ENCODE data around the gene TSPYL1.

TSPYL1 gene

GRCh38 chr6:116309001-116309400 is 29.3 kb upstream of the TSPYL1 start:
- ATAC-seq, result no peak
- TF ChIP-seq PPARA (CRISPR knock-in tag; IDR thresholded peaks at IDR 0.05; ENCODE audit: borderline replicate concordance) (no peak), ZNF565 (CRISPR knock-in tag; conservative IDR thresholded peaks at IDR 0.05; ENCODE audit: low read depth) (no peak), POU6F1 (CRISPR knock-in tag; IDR thresholded peaks at IDR 0.05; ENCODE audit: borderline replicate concordance, low read depth) (no peak), ZFP30 (CRISPR knock-in tag; IDR thresholded peaks at IDR 0.05) (no peak), TSHZ2 (CRISPR knock-in tag; IDR thresholded peaks at IDR 0.05) (no peak), BACH2 (CRISPR knock-in tag; IDR thresholded peaks at IDR 0.05; ENCODE audit: borderline replicate concordance) (no peak), GLIS3 (CRISPR knock-in tag; IDR thresholded peaks at IDR 0.05) (no peak), CREB5 (CRISPR knock-in tag; IDR thresholded peaks at IDR 0.05; ENCODE audit: low read depth) (no peak), ZFP3 (CRISPR knock-in tag; IDR thresholded peaks at IDR 0.05) (no peak), ZNF70 (CRISPR knock-in tag; IDR thresholded peaks at IDR 0.05) (no peak), CSRNP3 (CRISPR knock-in tag; IDR thresholded peaks at IDR 0.05) (no peak), ISL1 (CRISPR knock-in tag; IDR thresholded peaks at IDR 0.05) (no peak), RARB (CRISPR knock-in tag; IDR thresholded peaks at IDR 0.05) (no peak)

GRCh38 chr6:116307633-116308032 is 27.9 kb upstream of the TSPYL1 start:
- no peak for TF ChIP-seq POU6F1 (CRISPR knock-in tag; IDR thresholded peaks at IDR 0.05; ENCODE audit: borderline replicate concordance, low read depth)
- no peak for TF ChIP-seq ARNTL (CRISPR knock-in tag; IDR thresholded peaks at IDR 0.05; ENCODE audit: borderline replicate concordance, low read depth)
- no peak for TF ChIP-seq ZNF8 (CRISPR knock-in tag; IDR thresholded peaks at IDR 0.05)
- TF ChIP-seq ZC3H10 (CRISPR knock-in tag; IDR thresholded peaks at IDR 0.05), result no peak
- TF ChIP-seq TSHZ2 (CRISPR knock-in tag; IDR thresholded peaks at IDR 0.05), result no peak
- no peak for TF ChIP-seq SNAI2 (CRISPR knock-in tag; IDR thresholded peaks at IDR 0.05)
- TF ChIP-seq ZNF70 (CRISPR knock-in tag; IDR thresholded peaks at IDR 0.05), result no peak
- no peak for ATAC-seq

- no peak for ATAC-seq
- TF ChIP-seq ZFP3 (CRISPR knock-in tag; IDR thresholded peaks at IDR 0.05) (no peak), ZC3H10 (CRISPR knock-in tag; IDR thresholded peaks at IDR 0.05) (no peak), RARB (CRISPR knock-in tag; IDR thresholded peaks at IDR 0.05) (no peak), PPARA (CRISPR knock-in tag; IDR thresholded peaks at IDR 0.05; ENCODE audit: borderline replicate concordance) (no peak), ARNTL (CRISPR knock-in tag; IDR thresholded peaks at IDR 0.05; ENCODE audit: borderline replicate concordance, low read depth) (no peak), ZNF70 (CRISPR knock-in tag; IDR thresholded peaks at IDR 0.05) (no peak), GLIS3 (CRISPR knock-in tag; IDR thresholded peaks at IDR 0.05) (no peak), BACH2 (CRISPR knock-in tag; IDR thresholded peaks at IDR 0.05; ENCODE audit: borderline replicate concordance) (no peak), PATZ1 (CRISPR knock-in tag; IDR thresholded peaks at IDR 0.05; ENCODE audit: borderline replicate concordance) (no peak), POU6F1 (CRISPR knock-in tag; IDR thresholded peaks at IDR 0.05; ENCODE audit: borderline replicate concordance, low read depth) (no peak), TOX (CRISPR knock-in tag; IDR thresholded peaks at IDR 0.05; ENCODE audit: borderline replicate concordance) (no peak)
These were observed 27.3 kb upstream of the TSPYL1 start for GRCh38 chr6:116307001-116307400.
